Effector CD4-positive, alpha-beta T cell (primary cell): ENCODE results near the gene SRBD1.

Experiments used
- DNase-seq: peaks from one replicate; pipeline ENCODE4 v3.0.0-alpha.2; 2020

The SRBD1 gene

DNA sequence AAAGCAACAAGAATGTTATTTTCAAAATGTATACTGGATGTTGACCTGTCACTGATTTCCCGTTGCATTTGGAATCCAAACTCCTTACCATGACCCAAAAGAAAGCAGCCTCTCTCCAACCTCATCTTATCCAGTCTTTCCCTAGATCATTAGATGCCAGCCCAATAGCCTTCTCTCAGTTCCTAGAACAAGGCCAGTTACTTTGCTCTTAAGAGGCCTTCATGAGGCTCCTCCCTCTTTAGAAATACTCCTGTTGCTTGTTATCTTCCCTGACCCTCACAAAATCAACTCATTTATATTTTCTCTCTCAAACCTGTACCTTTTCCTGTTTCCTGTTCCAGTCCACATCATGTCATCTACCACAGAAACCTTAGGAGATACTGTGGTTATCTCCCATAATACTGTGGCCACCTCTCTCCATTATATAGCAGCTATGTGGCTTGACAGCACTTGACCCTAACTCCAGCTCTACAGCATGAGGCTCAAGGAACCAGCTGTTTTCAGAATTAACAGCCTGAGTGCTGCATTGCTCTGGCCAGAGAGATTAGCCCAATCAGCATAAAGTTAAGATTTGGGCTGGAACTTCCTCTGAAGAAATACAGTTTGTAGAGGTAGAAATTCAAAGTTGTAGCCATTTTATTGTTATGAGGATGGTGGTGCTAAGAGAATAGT lies 22.8 kb downstream of the SRBD1 start:
- DNase-seq: no peak

DNA sequence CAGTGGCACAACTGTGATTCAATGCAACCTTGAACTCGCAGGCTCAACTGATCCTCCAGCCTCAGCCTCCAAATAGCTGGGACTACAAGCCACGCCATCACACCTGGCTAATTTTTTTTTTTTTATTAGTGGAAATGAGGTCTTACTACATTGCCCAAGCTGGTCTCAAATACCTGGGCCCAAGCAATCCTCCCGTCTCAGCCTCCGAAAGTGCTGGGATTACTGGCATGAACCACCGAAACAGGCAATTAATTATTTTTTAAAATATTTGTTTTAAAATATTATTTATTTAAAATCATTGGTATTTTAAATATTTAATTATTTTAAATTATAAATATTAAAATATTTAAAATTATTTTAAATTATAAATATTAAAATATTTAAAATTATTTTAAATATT lies 24.5 kb downstream of the SRBD1 start:
- no peak for DNase-seq

DNA sequence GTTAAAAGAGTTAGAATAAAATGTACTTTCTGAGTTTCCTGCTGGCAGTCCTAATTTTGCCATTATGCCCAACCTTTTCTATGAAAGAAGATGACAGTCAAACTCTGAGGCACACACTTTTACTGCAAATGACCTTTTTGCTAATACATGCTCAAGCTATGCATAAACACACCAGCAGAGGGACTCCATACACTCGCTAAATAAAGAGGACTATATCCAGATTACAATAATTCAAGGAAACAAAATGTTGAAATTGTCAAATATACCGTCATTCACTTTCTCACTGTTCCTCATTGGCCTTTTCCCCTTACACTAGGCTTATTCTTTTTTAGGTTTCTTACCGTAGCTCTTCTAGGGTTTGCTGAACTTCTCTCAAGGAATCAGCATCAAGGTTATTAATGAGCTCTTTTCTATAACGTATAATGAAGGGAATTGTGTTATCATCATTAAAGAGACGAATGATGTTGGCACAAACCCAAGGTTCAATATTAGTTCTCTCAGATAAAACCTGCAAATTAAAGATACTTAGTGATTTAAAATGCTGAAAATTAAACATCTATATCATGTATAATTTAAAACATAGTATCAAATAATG lies 25.7 kb downstream of the SRBD1 start:
- no peak for DNase-seq

DNA sequence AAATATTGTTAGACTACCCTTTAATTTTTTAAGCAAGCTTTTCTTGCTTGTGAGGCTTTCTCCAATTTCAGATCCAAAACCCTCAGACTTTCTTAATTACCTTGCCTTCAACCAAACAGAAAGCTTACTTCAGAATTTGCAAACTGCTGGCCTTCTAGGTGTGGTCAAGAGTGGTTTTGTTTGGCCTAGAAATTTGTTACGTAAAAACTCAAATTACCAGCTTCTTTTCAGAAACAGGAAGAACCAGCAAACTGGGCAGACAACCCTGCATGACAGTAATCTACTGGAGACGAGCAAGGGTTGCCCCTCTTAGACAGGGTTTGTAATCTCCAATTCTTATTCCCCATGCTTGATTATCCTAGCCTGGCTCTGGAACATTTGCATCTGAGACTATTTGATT lies 27.1 kb downstream of the SRBD1 start:
- DNase-seq: no peak

DNA sequence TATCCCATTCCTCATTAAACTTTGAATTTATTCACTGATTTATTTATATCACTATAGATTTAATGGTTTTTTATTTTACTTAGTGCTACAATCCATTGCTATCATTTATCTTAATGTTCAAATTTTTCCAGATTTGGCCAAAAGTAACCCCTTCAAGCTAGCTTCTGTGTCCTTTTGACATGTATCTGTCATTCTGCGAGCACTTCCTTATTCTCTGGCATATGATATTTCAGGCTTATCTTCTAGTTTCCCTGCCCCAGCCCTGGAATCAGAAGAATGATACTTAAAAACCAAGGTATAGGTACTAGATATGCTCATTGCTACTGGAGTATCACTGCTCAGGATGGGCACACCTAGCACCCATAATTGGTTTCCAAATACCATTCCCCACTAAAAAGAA lies 28.5 kb downstream of the SRBD1 start:
- DNase-seq: no peak

DNA sequence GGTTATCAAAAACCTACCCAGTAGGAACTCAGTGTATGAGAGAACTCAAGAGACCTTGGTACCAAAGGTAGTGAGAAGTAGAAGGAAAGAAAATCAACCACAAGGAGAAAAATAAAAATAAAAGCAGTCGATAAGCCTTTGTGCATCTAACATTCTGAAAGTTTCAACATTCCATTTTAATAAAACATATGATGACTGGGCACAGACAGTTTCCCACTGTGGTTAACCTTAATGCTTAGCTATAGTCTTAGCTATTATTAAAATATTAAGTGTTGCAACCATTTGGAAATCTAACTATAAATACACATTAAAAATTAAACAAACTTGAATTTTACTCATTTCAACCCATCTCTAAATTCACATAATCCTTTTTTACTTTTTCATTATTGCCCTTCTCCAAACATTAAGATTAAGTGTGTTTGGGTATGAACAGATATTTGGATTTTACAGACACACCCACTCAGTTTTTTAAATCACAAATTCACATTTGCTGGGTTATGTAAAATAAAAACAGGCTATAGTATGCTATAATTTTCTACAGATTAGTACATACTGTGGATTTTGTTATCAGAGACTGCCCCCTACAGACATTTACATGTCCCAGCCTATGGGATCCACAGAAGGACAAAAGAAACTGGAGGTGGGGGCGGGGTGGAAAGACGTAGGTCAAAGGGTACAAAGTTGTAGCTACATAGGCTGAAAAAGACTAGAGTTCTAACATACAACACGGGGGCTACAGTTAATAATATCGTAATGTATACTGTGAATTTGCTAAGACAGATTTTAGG lies 32.8 kb downstream of the SRBD1 start:
- peak; percentile 4 for DNase-seq

DNA sequence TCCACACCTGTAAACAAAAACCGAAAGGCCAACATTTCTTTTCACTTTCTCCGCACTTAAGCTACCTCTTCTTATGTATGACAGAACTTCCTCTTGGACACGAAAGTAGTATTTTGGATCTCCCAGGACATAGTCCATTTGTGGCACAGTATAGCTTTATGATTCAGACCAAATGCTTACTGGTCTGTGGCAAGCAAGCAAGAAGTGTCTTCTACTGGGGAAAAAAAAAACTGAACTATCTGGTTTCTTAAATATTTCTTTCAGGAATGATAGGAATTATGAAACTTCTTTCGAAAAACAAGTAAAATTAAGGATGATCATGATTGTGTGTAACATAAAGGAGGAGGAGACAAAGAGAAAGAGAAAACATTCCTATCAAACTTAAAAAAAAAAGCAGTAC lies 33.6 kb downstream of the SRBD1 start:
- DNase-seq: no peak

DNA sequence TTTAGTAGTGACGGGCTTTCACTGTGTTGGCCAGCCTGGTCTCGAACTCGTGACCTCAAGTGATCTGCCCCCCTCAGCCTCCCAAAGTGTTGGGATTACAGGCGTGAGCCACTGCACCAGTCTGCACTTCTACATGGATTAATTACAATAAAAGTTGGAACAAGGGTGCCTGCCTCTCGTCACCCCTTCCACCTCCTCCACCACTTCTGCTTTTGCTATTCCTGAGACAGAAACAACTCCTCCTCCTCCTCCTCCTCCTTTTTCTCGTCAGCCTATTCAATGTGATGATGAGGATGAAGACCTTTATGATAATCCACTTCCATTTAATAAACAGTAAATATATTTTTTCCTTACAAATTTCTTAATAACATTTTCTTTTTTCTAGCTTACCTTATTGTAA lies 35.2 kb downstream of the SRBD1 start:
- no peak for DNase-seq

DNA sequence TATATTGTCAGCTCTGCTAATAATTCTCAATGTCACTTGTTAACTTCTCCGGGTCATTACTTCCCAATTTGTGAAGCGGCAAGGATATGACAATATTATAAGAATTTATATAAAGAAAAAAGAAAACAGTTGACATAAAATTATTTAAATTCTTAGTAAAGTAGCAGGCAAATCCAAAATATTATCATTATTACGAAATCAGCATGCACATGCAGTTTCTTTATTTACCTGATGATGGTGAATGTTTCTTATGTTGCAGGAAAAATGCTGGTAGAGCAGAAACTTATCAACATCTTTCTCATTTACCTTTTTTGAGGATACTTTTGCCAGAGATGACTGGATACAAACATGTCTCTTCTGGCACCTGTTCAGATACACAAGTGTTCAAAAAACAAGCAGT lies 38.1 kb downstream of the SRBD1 start:
- DNase-seq: no peak

DNA sequence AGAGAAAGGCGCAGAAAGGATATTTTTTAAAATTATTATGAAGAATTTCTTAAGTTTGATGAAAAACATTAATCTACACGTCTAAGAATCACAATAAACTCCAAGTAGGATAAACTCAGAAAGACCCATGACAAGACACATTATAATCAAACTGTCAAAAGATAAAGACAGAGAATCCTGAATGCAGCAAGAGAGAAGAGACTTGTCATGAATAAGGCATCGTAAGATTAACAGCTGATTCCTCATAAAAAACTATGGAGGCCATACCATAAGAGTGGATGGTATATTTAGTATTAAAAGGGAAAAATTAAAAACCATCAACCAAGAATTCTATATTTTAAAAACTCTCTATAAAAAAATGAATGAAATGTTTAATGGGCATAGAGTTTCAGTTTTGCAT lies 39.1 kb downstream of the SRBD1 start:
- no peak for DNase-seq

DNA sequence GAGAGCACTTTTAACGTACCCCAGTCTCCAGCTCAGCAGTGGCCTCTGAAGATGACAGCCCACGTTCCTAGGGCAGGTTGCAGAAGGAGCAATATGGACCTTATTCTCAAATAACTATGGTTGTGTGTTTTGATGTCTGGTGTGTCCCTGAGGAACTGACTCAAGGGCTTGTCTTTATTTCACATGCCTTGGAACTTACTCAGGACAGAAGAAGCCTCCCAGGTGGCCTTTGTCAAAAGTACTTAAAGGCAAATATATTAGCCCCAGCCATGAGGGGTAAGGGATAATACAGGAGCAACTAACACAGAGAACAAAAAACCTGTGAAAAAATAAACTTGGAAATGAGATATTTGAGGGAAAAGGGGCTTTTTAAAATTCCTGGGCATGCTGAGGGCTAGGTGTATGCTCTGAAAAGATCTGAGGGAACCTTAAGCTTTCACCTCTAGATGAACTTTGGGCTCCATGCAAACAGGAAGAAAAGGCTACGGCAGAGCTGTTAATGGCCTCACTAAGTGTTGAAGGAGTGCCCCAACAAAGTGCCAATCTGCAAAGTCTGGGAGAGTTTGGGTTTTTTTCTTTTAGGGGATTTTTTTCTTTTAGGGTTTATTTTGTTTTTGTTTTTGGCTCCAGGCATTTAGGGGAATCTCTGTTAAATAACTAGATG lies 40.3 kb downstream of the SRBD1 start:
- DNase-seq: no peak

DNA sequence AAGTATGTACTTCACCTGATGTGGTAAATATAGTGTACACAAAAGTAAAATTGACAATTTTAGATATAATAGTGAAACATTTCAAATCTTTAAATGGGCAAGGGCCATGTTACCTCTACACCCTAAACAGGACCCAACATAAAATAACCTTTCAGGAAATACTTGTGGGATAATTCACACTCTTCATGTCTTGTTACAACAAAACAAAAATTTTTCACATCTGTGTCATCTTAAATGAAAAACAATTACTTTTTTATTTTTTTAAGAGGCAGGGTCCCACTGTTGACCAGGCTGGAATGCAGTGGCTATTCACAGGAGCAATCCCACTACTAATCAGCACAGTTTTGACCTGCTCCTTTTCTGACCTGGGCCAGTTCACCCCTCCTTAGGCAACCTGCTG lies 42.1 kb downstream of the SRBD1 start:
- DNase-seq: no peak

DNA sequence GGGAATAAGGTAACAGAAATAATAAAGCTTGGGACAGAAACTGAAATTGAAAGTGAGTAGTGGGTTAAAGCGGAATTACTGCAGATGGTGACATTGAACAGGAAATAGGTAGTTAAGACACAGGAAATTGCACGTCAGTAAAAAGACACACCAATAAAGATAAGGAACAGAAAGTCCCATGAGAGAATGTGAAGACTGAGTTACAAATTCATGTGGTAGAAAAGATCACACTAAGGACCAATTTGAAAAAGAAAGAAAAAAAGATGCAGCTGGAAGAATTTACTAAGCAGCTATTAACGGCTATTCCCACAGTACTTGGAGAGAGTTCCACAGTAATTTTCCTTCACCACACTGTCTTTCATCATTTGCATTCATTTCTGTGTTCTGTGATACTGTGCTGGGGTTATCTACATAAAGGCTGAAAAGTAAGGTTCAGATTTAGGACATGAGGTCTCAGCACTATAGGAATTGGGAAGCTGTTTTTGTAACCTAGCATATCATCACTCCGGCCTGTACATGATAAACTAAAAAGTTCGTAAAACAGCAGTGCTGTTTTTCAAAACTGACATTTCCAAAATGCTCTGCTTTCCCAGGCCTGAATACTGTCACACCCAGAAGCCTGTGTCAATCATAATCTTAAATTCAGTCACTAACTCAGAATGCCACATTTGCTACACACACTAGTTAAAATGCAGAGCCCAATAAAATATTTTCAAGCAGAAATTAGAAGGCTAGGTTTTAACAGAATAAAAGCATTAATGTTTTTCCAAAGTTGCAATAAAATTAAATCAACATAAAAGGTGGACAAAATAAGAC lies 42.9 kb downstream of the SRBD1 start:
- DNase-seq: no peak

DNA sequence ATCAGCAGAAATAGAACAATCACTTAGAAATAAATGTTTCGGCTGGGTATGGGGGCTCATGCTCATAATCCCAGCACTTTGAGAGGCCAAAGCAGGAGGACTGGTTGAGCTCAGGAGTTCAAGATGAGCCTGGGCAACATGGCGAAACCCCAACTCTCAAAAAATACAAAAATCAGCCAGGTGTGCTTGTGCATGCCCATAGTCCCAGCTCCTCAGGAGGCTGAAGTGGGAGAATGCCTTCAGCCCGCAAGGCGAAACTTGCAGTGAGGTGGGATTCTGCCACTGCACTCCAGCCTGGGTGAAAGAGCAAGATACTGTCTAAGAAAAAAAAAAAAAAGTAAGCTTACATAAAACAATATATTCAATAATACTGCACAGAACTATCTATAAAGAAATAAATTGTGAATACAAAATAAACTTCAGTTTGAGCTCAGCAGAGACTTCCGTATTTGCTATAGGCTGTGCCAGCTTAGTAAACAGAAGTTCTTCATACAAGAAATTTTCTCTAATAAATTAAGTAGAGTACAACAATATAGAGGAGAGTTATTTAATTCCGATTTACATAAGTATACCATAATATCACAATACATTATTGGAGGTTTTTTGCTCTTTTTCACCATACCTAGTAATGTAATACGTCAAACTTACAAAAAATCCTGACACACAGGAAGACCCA lies 43.6 kb downstream of the SRBD1 start:
- DNase-seq: no peak

DNA sequence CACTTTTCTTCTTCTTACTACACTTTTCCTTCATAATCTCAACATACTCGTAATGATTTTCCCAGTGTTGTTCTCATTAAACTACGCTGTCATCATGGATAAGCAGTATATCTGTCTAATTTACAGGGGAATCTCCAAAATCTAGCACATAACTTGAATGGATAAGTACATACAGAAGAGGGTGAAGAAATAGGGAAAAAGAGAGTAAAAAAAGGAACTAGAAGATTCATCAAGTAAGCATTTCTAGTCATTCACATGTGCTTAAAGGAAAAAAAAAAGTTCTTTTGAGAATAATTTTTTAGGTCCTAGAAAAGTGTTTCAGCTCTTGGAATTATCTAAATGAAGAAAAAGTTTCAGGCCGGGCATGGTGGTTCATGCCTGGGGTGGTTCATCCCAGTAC lies 51.6 kb downstream of the SRBD1 start:
- no peak for DNase-seq

DNA sequence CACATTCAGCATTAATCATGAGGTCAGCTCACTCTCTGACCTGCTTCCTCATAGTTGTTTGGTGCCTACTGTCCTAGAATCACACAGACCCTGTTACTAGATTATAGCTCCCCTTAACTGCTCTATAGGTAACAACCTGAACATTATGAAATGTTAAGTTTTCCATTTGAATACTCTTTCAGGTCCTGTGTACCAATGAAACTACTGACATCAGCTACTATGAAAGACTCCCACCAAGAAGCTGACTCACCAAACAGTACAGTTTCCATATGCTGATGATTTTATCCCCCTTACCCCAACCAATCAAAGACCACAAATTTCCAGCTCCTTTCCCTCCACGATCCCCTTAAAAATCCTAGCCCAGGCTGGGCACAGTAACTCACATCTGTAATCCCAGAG lies 56.3 kb downstream of the SRBD1 start:
- DNase-seq: no peak

DNA sequence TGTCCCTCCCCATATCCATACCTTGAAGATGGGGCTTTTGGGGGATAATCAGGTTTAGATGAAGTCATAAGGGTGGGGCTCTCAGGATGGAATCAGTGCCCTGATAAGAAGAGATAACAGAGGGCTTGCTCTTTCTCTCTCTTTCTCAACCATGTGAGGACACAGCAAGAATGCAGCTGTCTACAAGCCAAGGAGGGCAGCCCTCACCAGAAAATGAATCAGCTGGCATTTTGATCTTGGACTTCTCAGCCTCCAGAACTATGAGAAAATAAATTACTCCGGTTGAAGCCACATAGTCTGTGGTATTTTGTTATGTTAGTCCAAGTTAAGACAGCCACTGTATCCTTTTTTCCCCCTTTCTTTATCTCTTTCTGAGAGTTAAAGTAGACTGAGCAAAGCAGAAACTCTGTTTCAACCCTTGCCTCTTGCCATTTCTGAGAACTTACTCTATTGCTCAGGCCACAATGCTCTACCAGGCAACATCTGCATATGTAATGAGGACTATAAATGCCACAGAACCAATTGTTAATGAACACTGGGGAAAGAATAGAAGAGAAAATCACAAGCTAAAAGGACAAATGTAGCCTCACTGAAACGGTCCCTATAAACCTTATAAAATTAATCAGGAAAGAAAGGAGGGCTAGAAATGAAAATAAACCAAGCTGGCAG lies 56.9 kb downstream of the SRBD1 start:
- no peak for DNase-seq

DNA sequence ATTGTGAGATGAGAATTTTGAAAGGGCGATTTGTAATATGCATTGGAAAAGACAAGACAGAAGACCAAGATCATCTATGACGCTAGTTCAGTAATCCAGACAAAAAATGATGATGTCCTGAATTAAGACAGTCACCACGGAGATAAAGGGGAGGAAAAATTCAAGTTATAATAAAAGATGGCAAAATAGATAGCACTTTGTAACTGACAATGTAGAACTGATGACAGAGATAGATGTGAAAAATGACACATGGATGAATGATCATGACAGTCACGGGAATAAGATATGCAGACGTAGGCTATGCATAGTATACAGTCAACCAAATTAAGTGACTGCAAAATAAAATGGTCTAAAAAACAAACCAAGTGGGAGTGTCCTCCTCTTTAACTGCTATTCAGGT lies 59.2 kb downstream of the SRBD1 start:
- DNase-seq: no peak

DNA sequence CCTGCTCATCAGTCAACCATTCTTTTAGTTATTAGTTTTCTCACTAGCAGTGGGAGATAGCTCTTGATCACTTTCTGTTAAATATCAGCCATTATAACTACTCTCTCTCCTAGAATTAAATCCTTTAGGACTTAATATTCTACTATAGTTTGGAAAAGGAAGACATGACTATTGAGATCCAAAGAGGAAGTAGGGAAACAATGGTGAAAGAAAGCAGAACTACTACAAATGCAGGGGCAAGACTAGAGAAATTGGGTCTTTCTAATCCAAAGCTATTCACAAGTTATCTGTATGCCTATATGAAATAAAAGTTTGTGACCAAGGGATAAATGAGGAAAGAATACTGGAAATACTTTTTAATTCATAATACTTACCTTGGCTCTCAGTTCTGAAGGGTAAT lies 65.1 kb downstream of the SRBD1 start:
- no peak for DNase-seq

DNA sequence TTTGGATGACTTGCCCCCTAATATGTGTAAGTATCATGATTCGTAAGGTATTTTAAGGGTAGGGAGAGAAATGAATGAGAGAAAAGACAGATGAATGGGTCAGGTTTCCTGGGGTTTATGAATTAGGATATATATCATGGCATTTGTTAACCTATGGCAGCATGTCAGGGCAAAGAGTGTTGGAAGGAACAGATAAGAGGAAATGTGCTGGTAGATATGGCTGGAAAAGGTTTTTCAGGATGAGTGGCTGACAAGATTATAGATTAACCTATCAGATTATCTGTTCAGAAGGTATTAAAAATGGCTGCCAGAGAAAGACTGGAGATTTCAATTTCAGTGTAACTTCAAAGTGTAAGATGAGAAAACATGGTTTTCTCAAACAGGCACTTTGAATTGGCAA lies 67.8 kb downstream of the SRBD1 start:
- DNase-seq: no peak

DNA sequence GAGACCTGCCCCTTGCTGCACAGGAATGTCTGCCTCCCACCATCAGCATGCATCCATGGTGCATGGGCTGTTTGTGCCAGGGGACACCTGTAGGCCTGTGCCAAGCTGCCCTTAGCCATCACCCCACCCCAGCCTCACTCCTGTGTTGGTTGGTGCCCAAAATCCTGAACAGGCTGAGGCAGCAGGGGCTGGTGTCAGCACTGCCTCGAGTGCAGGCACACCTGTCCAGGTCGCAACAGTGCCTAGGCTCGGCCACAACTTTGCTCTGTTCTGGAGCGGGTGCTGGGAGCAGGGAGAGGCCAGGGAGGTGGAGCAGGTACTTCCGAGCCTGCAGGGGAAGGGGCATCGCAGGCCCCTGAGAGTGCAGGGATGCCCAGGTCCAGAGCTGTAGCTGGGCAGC lies 69.1 kb downstream of the SRBD1 start:
- no peak for DNase-seq

DNA sequence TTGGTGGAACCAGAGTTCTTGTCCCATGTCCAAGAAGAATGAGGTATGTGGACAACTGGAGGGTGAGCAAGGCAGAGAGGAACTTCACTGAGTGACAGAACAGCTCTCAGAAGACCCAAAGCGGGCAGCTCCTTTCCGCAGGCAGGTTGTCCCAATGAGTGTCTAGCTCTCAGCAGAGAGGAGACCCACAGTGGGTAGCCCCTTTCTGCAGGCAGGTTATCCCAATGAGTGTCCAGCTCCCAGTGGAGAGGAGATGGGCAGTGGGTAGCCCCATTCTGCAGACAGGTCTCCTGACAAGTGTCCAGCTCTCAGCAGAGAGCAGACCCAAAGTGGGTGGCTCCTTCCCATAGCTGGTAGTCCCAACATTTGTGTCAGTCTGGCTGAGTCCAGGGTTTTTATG lies 69.6 kb downstream of the SRBD1 start:
- no peak for DNase-seq
